H9 (cell line): ENCODE results near the gene SNN. TPM values are rescaled to one million over a fixed set of nuclear protein-coding genes. Genes with fewer than 3 reads are reported as not detected.
A peak's percentile ranks its signal among the peaks of the same experiment; 100 is the strongest.

ENCODE experiments used
- DNase-seq: peaks from one replicate; pipeline ENCODE4 v3.0.0-alpha.2; 2017
- H2AFZ ChIP-seq: one replicate; pipeline ENCODE4 v1.6.1; 2013; ENCODE audit warnings: mild to moderate bottlenecking, low read length, control low read depth, moderate library complexity
- H2AK5ac ChIP-seq: 2 replicates; pipeline ENCODE4 v1.6.1; 2013; ENCODE audit warnings: low read length, control low read depth, mixed read lengths; ENCODE audit not compliant: insufficient read length
- H2BK120ac ChIP-seq: one replicate; pipeline ENCODE4 v1.6.1; 2013; ENCODE audit warnings: low read depth, mild to moderate bottlenecking, low read length, control low read depth, inconsistent platforms; ENCODE audit not compliant: poor library complexity, severe bottlenecking
- H2BK12ac ChIP-seq: 2 replicates; pipeline ENCODE4 v1.6.1; 2013; ENCODE audit warnings: low read length, control low read depth, mixed read lengths, low read depth; ENCODE audit not compliant: insufficient read length
- H2BK15ac ChIP-seq: 2 replicates; pipeline ENCODE4 v1.6.1; 2013; ENCODE audit warnings: low read depth, low read length, control low read depth
- H2BK20ac ChIP-seq: one replicate; pipeline ENCODE4 v1.6.1; 2013; ENCODE audit warnings: low read depth, mild to moderate bottlenecking, low read length, control low read depth, inconsistent platforms; ENCODE audit not compliant: poor library complexity, severe bottlenecking
- H2BK5ac ChIP-seq: 2 replicates; pipeline ENCODE4 v1.6.1; 2013; ENCODE audit warnings: low read length, control low read depth, mixed read lengths; ENCODE audit not compliant: insufficient read length
- H3K14ac ChIP-seq: 2 replicates; pipeline ENCODE4 v1.6.1; 2013; ENCODE audit warnings: low read length, control low read depth; ENCODE audit not compliant: insufficient read depth
- H3K18ac ChIP-seq: 2 replicates; pipeline ENCODE4 v1.6.1; 2013; ENCODE audit warnings: low read depth, mild to moderate bottlenecking, mixed read lengths, low read length, control low read depth; ENCODE audit not compliant: insufficient read length
- H3K23ac ChIP-seq: 2 replicates; pipeline ENCODE4 v1.6.1; 2013; ENCODE audit warnings: low read length, control low read depth, mixed read lengths, low read depth; ENCODE audit not compliant: insufficient read length
- H3K23me2 ChIP-seq: 2 replicates; pipeline ENCODE4 v1.6.1; 2013; ENCODE audit warnings: low read depth, mild to moderate bottlenecking, mixed read lengths, low read length, control low read depth; ENCODE audit not compliant: insufficient read length, poor library complexity, severe bottlenecking
- H3K27ac ChIP-seq: 2 replicates; pipeline ENCODE4 v1.5.1; 2013; ENCODE audit warnings: low read length, control low read depth, mixed read lengths, low read depth; ENCODE audit not compliant: insufficient read length
- H3K27me3 ChIP-seq: 2 replicates; pipeline ENCODE4 v1.6.1; 2013; ENCODE audit warnings: low read length, control low read depth, inconsistent platforms; ENCODE audit not compliant: insufficient read depth
- H3K4ac ChIP-seq: 2 replicates; pipeline ENCODE4 v1.6.1; 2013; ENCODE audit warnings: low read depth, mild to moderate bottlenecking, control low read depth, inconsistent platforms, low read length, moderate library complexity
- H3K4me1 ChIP-seq: 2 replicates; pipeline ENCODE4 v1.6.1; 2013; ENCODE audit warnings: low read length, control low read depth, inconsistent platforms; ENCODE audit not compliant: insufficient read depth
- H3K4me2 ChIP-seq: 2 replicates; pipeline ENCODE4 v1.6.1; 2013; ENCODE audit warnings: low read length, control low read depth, mixed read lengths; ENCODE audit not compliant: insufficient read length, insufficient read depth
- H3K56ac ChIP-seq: 2 replicates; pipeline ENCODE4 v1.6.1; 2013; ENCODE audit warnings: low read depth, mild to moderate bottlenecking, mixed read lengths, low read length, control low read depth; ENCODE audit not compliant: insufficient read length
- H3K79me1 ChIP-seq: 2 replicates; pipeline ENCODE4 v1.6.1; 2013; ENCODE audit warnings: low read depth, mild to moderate bottlenecking, moderate library complexity, low read length, control low read depth, inconsistent platforms; ENCODE audit not compliant: insufficient read depth, poor library complexity, severe bottlenecking
- H3K79me2 ChIP-seq: 2 replicates; pipeline ENCODE4 v1.6.1; 2013; ENCODE audit warnings: low read length, control low read depth, inconsistent platforms; ENCODE audit not compliant: insufficient read depth
- H3K9ac ChIP-seq: 2 replicates; pipeline ENCODE4 v1.6.1; 2013; ENCODE audit warnings: low read length, control low read depth, mixed read lengths; ENCODE audit not compliant: insufficient read length; ENCODE audit errors: extremely low read depth
- H3K9me3 ChIP-seq: one replicate; pipeline ENCODE4 v1.6.1; 2013; ENCODE audit warnings: low read depth, low read length, inconsistent platforms; ENCODE audit not compliant: control insufficient read depth
- H3T11ph ChIP-seq: one replicate; pipeline ENCODE4 v1.6.1; 2013; ENCODE audit warnings: mild to moderate bottlenecking, low read length, control low read depth, inconsistent platforms
- H4K20me1 ChIP-seq: one replicate; pipeline ENCODE4 v1.6.1; 2013; ENCODE audit not compliant: control insufficient read depth, insufficient read length, insufficient read depth
- H4K5ac ChIP-seq: 2 replicates; pipeline ENCODE4 v1.6.1; 2013; ENCODE audit warnings: low read depth, mild to moderate bottlenecking, mixed read lengths, low read length, control low read depth; ENCODE audit not compliant: insufficient read length
- H4K8ac ChIP-seq: replicated peaks from 2 replicates; pipeline ENCODE4 v1.6.1; 2013; ENCODE audit warnings: low read length, control low read depth, mixed read lengths, low read depth; ENCODE audit not compliant: insufficient read length
- H4K91ac ChIP-seq: 2 replicates; pipeline ENCODE4 v1.6.1; 2013; ENCODE audit warnings: low read depth, mild to moderate bottlenecking, moderate library complexity, mixed read lengths, low read length, control low read depth; ENCODE audit not compliant: insufficient read length
- H3K27ac Mint-ChIP-seq, 3 experiments: 2 replicates in 2 of 3; 3 replicates in 1 of 3; pipeline ENCODE4 v1.8.0; 2020 to 2021; ENCODE audit warnings: mixed read lengths in 3 of 3, mild to moderate bottlenecking in 1 of 3, moderate library complexity in 1 of 3
- H3K27me3 Mint-ChIP-seq: 2 replicates; pipeline ENCODE4 v1.8.0; 2021; ENCODE audit warnings: low read depth, mild to moderate bottlenecking, moderate library complexity, mixed read lengths
- H3K36me3 Mint-ChIP-seq, 3 experiments: 2 replicates in 2 of 3; 3 replicates in 1 of 3; pipeline ENCODE4 v1.8.0; 2020 to 2021; ENCODE audit warnings: low read depth in 3 of 3, mixed read lengths in 3 of 3; ENCODE audit not compliant: insufficient read depth in 1 of 3
- H3K4me1 Mint-ChIP-seq, 2 experiments: 2 replicates each; pipeline ENCODE4 v1.8.0; 2020; ENCODE audit warnings: mixed read lengths in 2 of 2
- H3K4me3 Mint-ChIP-seq, 2 experiments: 2 replicates in 1 of 2; 3 replicates in 1 of 2; pipeline ENCODE4 v1.8.0; 2020 to 2021; ENCODE audit warnings: mild to moderate bottlenecking in 2 of 2, mixed read lengths in 2 of 2, moderate library complexity in 1 of 2
- H3K9me3 Mint-ChIP-seq, 2 experiments: 2 replicates in 1 of 2; 3 replicates in 1 of 2; pipeline ENCODE4 v1.8.0; 2020; ENCODE audit warnings: mild to moderate bottlenecking in 2 of 2, mixed read lengths in 2 of 2, moderate library complexity in 1 of 2
- CTCF ChIP-seq: fragments of 200-600 bp; sonication (generic); conservative IDR thresholded peaks from 3 replicates; pipeline ENCODE4 v1.8.0; 2021; ENCODE audit warnings: antibody characterized with exemption, mild to moderate bottlenecking
- WGBS: extraction: QIAGEN DNeasy Blood & Tissue Kit; methylation state at CpG from one replicate; pipeline ENCODE4 v1.1.7; 2013; ENCODE audit warnings: missing lambda C conversion rate, low lambda C conversion rate, mixed read lengths; ENCODE audit not compliant: insufficient read length; ENCODE audit errors: extremely low coverage; 5-methylcytosine and 5-hydroxymethylcytosine counted together
- total RNA-seq: library from RNA; stranded (reverse); gene quantifications from 2 replicates; pipeline ENCODE4 v1.2.1, GENCODE V29; 2021

Gene SNN
- total RNA-seq, 1 experiment from 2014 or later = 44.2 TPM

- Histone ChIP-seq H2BK15ac (no peak overlapping the region), H3K23me2 (no peaks in the 10 kb centered on the region), H3K56ac (no peak overlapping the region), H3K23ac (no peak overlapping the region), H3K79me2 (no peaks in the 10 kb centered on the region), H3K4me2 (no peak overlapping the region), H4K8ac (no peak overlapping the region), H3K4ac (no peak overlapping the region), H3K27ac (no peak overlapping the region), H2BK5ac (no peak overlapping the region), H3K79me1 (no peaks in the 10 kb centered on the region), H3K18ac (no peak overlapping the region), H4K91ac (no peak overlapping the region), H2BK12ac (no peak overlapping the region), H4K20me1 (no peaks in the 10 kb centered on the region), H2AK5ac (no peak overlapping the region), H3T11ph (no peak overlapping the region), H3K14ac (no peak overlapping the region), H2BK20ac (no peak overlapping the region), H2AFZ (no peak overlapping the region), H3K9ac (no peak overlapping the region), H3K27me3 (no peaks in the 10 kb centered on the region), H2BK120ac (no peak overlapping the region), H4K5ac (no peak overlapping the region), H3K9me3 (no peaks in the 10 kb centered on the region), H3K4me1 (no peaks in the 10 kb centered on the region; the same call in 1 of the 2 replicates)
- no CpG with 5 or more reads among the region's 2 CpGs for WGBS
- Mint-ChIP-seq H3K27ac (peak overlapping the region in 2 of 3 experiments; percentile 65 to 72; a peak in 1 of 7 replicates), H3K27me3 (peaks cover 1% of the 10 kb centered on the region; the same call in 1 of the 2 replicates), H3K4me3 (no peak overlapping the region), H3K4me1 (peaks cover 30 to 35% of the 10 kb centered on the region in 2 experiments), H3K36me3 (peaks cover 0 to 4% (median 0%) of the 10 kb centered on the region in 3 experiments; a peak in 2 of 7 replicates), H3K9me3 (peaks cover 0 to 3% of the 10 kb centered on the region in 2 experiments; a peak in 1 of 5 replicates)
- TF ChIP-seq CTCF = no peak
- no peak for DNase-seq
Observed at GRCh38 chr16:11619327-11619851, 48.9 kb upstream of the SNN start.
